AG04450 (cell line): ENCODE results near the gene SLC17A4. TPM values are rescaled to one million over a fixed set of nuclear protein-coding genes. Genes with fewer than 3 reads are reported as not detected.

Experiments
- CTCF ChIA-PET: fragments of 300-600, 350-600 bp; formaldehyde crosslinking; extraction: SDS; loops from one replicate; lab custom pipeline; 2022; ENCODE audit warnings: antibody characterized with exemption, inconsistent platforms; lab: Charles Lee
- POLR2A ChIA-PET: fragments of 350-600 bp; formaldehyde crosslinking; extraction: SDS; loops from one replicate; lab custom pipeline; 2021; ENCODE audit warnings: antibody characterized with exemption, inconsistent platforms; lab: Yijun Ruan, JAX
- DNase-seq: peaks from one replicate; pipeline ENCODE4 v3.0.0-alpha.2; 2011; ENCODE audit warnings: low read depth, low spot score
- H3K27ac ChIP-seq: one replicate; pipeline ENCODE4 v1.5.1; 2012; ENCODE audit warnings: low read depth, low read length, control low read depth
- H3K27me3 ChIP-seq: one replicate; pipeline ENCODE4 v1.6.0; 2012; ENCODE audit warnings: low read length; ENCODE audit not compliant: control insufficient read depth, insufficient read depth
- H3K4me3 ChIP-seq: 2 replicates; pipeline ENCODE4 v1.5.1; 2011; ENCODE audit warnings: mild to moderate bottlenecking, low read depth, low read length, control low read depth
- H3K9me3 ChIP-seq: 2 replicates; pipeline ENCODE4 v1.5.1; 2012; ENCODE audit warnings: low read length; ENCODE audit not compliant: control insufficient read depth, insufficient read depth
- polyA plus RNA-seq: library from polyadenylated mRNA; depleted of rRNA; stranded (reverse); fragments of >200 nt; gene quantifications from 2 replicates; pipeline ENCODE4 v1.2.3, GENCODE V29; 2011
- TF ChIP-seq, protein P1 (sequence below): IDR thresholded peaks from 2 replicates; pipeline ENCODE4 v1.5.1; 2011; ENCODE audit warnings: low read depth, low read length, control low read depth, inconsistent platforms

SLC17A4 gene
- polyA plus RNA-seq, 1 experiment, result not detected

DNA sequence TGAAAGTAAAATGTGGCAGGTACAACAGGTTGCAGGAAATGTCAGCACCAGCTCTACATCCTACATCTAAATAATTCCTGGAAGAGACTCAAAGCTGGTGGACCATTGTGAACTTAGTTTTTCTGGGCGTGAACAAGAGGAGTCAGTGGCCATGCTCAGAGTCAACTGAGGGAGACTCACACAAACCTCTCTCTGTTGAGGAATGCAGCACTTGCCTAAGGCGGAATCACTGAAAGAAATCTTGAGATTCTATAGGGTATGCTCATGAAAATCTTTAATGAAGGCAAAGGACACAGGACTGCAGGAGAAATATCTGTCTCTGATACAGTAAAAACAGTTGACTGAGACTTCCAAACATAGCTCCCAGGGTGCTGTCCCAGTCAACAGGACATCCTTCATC is 22.5 kb downstream of the SLC17A4 start:
- POLR2A ChIA-PET, result no interaction called here
- Histone ChIP-seq H3K27me3 (no peaks in the 10 kb centered on the region), H3K4me3 (no peak overlapping the region), H3K27ac (no peak overlapping the region), H3K9me3 (no peaks in the 10 kb centered on the region)
- no peak for DNase-seq
- TF ChIP-seq, protein P1, sequence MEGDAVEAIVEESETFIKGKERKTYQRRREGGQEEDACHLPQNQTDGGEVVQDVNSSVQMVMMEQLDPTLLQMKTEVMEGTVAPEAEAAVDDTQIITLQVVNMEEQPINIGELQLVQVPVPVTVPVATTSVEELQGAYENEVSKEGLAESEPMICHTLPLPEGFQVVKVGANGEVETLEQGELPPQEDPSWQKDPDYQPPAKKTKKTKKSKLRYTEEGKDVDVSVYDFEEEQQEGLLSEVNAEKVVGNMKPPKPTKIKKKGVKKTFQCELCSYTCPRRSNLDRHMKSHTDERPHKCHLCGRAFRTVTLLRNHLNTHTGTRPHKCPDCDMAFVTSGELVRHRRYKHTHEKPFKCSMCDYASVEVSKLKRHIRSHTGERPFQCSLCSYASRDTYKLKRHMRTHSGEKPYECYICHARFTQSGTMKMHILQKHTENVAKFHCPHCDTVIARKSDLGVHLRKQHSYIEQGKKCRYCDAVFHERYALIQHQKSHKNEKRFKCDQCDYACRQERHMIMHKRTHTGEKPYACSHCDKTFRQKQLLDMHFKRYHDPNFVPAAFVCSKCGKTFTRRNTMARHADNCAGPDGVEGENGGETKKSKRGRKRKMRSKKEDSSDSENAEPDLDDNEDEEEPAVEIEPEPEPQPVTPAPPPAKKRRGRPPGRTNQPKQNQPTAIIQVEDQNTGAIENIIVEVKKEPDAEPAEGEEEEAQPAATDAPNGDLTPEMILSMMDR, result no peak
- CTCF ChIA-PET, result interaction anchor here (1.0 kb wide), 1 partner anchor 227 kb away, joined by 3 read pairs; no protein-coding TSS in a partner anchor

DNA sequence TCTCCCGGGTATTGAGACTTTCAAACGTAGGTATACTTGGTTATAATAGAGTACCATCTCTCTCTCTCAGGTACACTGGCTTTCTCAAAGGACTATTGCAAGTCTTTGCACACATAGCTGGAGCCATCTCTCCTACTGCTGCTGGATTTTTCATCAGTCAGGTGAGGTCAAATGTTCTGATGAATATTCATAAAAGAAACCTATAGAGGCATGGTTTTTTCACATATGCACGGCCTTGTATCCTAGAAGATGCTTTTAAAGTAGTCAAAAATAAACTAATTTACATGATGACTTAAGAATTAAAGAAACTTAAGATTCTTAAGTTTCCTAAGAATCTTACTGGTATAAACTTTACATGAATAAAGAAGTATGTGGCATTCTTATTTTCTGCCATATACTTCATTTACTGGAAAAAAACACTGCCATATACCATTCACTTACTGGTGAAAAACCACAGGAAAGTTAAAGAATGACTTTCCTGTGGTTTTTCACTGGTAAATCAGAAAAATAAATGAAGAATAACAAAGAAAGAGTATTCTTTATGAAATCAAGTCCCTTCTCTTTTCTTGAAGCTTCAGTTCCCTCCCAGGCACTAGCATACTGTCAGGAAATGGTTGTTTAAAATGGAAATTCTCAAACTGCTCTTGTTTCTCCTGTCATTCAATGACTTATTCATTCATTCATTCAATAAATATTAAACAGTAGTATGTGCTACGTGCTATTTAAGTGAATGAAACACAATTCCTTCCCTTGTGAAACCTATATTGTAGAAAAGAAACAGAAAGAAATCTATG is 23.5 kb downstream of the SLC17A4 start:
- POLR2A ChIA-PET, result no interaction called here
- Histone ChIP-seq H3K27ac (no peak overlapping the region), H3K9me3 (no peaks in the 10 kb centered on the region), H3K27me3 (no peaks in the 10 kb centered on the region), H3K4me3 (no peak overlapping the region)
- TF ChIP-seq, protein P1, result no peak
- CTCF ChIA-PET, result interaction anchor here (1.0 kb wide), 1 partner anchor 226 kb away, joined by 3 read pairs; no protein-coding TSS in a partner anchor
- DNase-seq, result no peak

DNA sequence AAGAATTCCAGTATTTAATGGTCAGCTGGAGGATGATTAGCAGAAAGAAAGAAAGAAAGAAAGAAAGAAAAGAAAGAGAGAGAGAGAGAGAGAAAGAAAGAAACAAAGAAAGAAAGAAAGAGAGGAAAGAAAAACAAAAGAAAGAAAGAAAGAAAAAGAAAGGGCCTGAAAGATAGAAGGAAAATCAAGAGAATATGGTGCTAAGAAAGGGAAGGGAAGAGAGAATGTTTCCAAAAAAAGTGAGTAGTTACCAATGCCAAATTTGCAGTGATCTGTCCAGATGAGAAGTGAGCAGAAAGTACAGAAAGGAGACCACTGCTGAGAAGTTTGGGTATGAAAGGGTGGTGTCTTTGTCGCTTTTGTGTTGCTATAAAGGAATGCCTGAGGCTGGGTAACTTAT is 26.6 kb downstream of the SLC17A4 start:
- ChIA-PET POLR2A (no interaction called here), CTCF (no interaction called here)
- DNase-seq, result no peak
- TF ChIP-seq, protein P1, result no peak
- no peak overlapping the region for H3K27ac ChIP-seq
- H3K9me3 ChIP-seq, result no peaks in the 10 kb centered on the region
- H3K4me3 ChIP-seq, result no peak overlapping the region
- no peaks in the 10 kb centered on the region for H3K27me3 ChIP-seq

DNA sequence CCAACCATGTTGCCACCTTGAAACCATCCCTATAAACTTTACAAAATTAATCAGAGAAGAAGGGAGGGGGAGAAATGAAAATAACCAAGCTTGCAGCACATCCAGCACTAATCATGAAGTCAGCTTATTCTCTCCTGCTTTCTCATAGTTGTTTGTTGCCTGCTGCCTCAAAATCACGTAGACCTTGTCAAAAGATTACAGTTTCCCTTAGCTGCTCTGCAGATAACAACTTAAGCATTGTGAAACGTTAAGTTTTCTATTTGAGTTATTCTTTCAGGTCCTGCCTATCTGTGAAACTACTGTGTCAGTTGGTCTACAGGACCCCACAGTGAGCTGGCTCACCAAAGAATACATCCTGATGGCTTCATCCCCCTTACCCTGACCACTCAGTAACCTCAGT is 32.9 kb downstream of the SLC17A4 start:
- Histone ChIP-seq H3K27me3 (no peaks in the 10 kb centered on the region), H3K27ac (no peak overlapping the region), H3K4me3 (no peak overlapping the region), H3K9me3 (no peaks in the 10 kb centered on the region)
- no peak for DNase-seq
- POLR2A ChIA-PET, result no interaction called here
- CTCF ChIA-PET, result interaction anchor here (1.1 to 4.4 kb wide), 5 partner anchors 99 to 216 kb away, joined by 4 to 61 read pairs (median 10); no protein-coding TSS in a partner anchor
- TF ChIP-seq, protein P1, result no peak

DNA sequence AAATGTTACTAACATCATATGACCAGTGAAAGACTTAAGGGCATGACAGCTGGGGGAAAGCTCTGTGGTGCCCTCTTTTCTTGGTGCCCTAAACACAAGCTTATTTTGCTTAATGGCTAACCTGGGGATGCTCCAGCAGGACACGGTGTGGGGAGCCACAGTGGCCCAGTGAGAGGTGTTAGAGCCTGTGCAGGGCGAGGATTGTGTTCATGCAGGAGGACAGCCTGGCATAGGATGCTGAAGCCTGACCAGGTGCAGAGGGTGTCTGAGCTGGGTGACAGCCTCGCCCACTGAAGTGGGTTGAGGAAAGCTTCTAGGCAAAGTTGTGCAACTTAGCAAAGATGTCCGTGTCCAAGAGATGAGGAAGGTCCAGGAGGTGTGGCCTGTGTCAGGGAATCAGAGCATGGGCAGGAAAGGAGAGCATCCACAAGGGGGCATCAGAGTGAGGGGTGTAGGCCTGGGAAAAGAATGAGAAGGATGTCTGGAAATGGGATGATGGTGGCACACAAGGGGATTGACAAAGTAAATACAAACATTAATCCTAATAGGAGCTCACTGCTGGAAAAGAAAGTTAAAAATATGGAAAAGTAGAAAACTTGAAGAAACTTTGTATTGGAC is 33.9 kb downstream of the SLC17A4 start:
- CTCF ChIA-PET, result interaction anchor here (0.6 to 4.4 kb wide), 20 partner anchors 14 to 231 kb away, joined by 3 to 61 read pairs (median 4); no protein-coding TSS in a partner anchor
- Histone ChIP-seq H3K4me3 (no peak overlapping the region), H3K27me3 (no peaks in the 10 kb centered on the region), H3K27ac (no peak overlapping the region), H3K9me3 (no peaks in the 10 kb centered on the region)
- TF ChIP-seq, protein P1, result peak; percentile 62
- POLR2A ChIA-PET, result no interaction called here
- DNase-seq, result peak; percentile 13
